K562 (cell line): ENCODE data around the gene TIMM17A. TPM values are rescaled to one million over a fixed set of nuclear protein-coding genes. Genes with fewer than 3 reads are reported as not detected.

Experiments
- ARID2 ChIP-seq: fragments of 450-650 bp; IDR thresholded peaks from 2 replicates; pipeline ENCODE4 v1.6.1; 2017; ENCODE audit warnings: antibody characterized with exemption, mild to moderate bottlenecking
- BCL6 ChIP-seq: fragments of 250-450 bp; sonication (Bioruptor Pico); IDR thresholded peaks from 2 replicates; pipeline ENCODE4 v1.4.0; 2020
- ILF3 ChIP-seq: fragments of 450-650 bp; IDR thresholded peaks from 2 replicates; pipeline ENCODE4 v1.6.1; 2018; ENCODE audit warnings: antibody characterized with exemption, mild to moderate bottlenecking, moderate library complexity, borderline replicate concordance
- MTA1 ChIP-seq: fragments of 450-650 bp; IDR thresholded peaks from 2 replicates; pipeline ENCODE4 v1.6.1; 2017; ENCODE audit warnings: borderline replicate concordance
- MYBL2 ChIP-seq, 2 experiments: fragments of 450-650 bp in 1 of 2; sonication (generic) in 1 of 2; formaldehyde crosslinking in 1 of 2; IDR thresholded peaks; 2 replicates each; pipeline versions ENCODE4 v1.6.1 to v1.8.1; 2017 to 2022; ENCODE audit warnings: borderline replicate concordance in 1 of 2, inconsistent platforms in 1 of 2, low read depth in 1 of 2, mild to moderate bottlenecking in 1 of 2, missing genetic modification reagents in 1 of 2, moderate library complexity in 1 of 2
- MYC ChIP-seq, 2 experiments: fragments of 250-450 bp in 1 of 2; sonication (Bioruptor Pico) in 1 of 2; IDR thresholded peaks; 2 replicates each; pipeline versions ENCODE4 v1.5.1 to v1.6.1; 2012 to 2021; ENCODE audit warnings: low read depth in 2 of 2, borderline replicate concordance in 1 of 2, improper control_type of control experiment in 1 of 2, low read length in 1 of 2, mild to moderate bottlenecking in 1 of 2, moderate library complexity in 1 of 2
- NELFE ChIP-seq: IDR thresholded peaks from 2 replicates; pipeline ENCODE4 v1.6.1; 2011; ENCODE audit warnings: mild to moderate bottlenecking; ENCODE audit not compliant: insufficient read depth, insufficient read length
- SIX5 ChIP-seq, 2 experiments: IDR thresholded peaks; 2 replicates each; pipeline ENCODE4 v1.6.1; 2011; ENCODE audit warnings: low read length in 2 of 2, borderline replicate concordance in 1 of 2, low read depth in 1 of 2, mild to moderate bottlenecking in 1 of 2, moderate library complexity in 1 of 2; ENCODE audit not compliant: insufficient read depth in 1 of 2
- SMARCA5 ChIP-seq: fragments of 450-650 bp; IDR thresholded peaks from 2 replicates; pipeline ENCODE4 v1.6.1; 2016
- ZNF224 ChIP-seq: sonication (generic); formaldehyde crosslinking; IDR thresholded peaks from 2 replicates; pipeline ENCODE4 v1.8.0; 2022; ENCODE audit warnings: mild to moderate bottlenecking, missing genetic modification reagents
- ZNF445 ChIP-seq: fragments of 250-450 bp; sonication (Bioruptor Pico); IDR thresholded peaks from 2 replicates; pipeline ENCODE4 v1.4.0; 2020; ENCODE audit warnings: low read depth, mild to moderate bottlenecking, moderate library complexity
- ZNF583 ChIP-seq: fragments of 250-450 bp; sonication (Bioruptor Pico); IDR thresholded peaks from 2 replicates; pipeline ENCODE4 v1.4.0; 2020
- polyA plus RNA-seq, 8 experiments: library from polyadenylated mRNA; depleted of rRNA in 4 of 8; stranded (reverse) in 5 of 8; unstranded in 3 of 8; fragments of >200 nt; fragmentation: Nextera tagmentation in 2 of 8; fragmentation: Illumina TruSeq in 1 of 8; extraction: Ambion mirVana in 2 of 8; extraction: Trizol in 1 of 8; gene quantifications; 2 replicates each; pipeline versions ENCODE4 v1.2.1 to v1.2.3, GENCODE V29; 2011 to 2014; ENCODE audit warnings: inconsistent platforms in 1 of 8, missing spikeins in 1 of 8
- total RNA-seq, 7 experiments: library from RNA; depleted of rRNA in 6 of 7; stranded (reverse); fragments of >200 nt in 6 of 7; fragmentation: Illumina TruSeq in 2 of 7; extraction: Trizol in 2 of 7; gene quantifications; 2 replicates each; pipeline versions ENCODE4 v1.2.1 to v1.2.3, GENCODE V29; 2011 to 2021; ENCODE audit warnings: low replicate concordance in 1 of 7
- TF ChIP-seq, protein P1 (sequence below): fragments of 250-450 bp; sonication (Bioruptor Pico); IDR thresholded peaks from 2 replicates; pipeline ENCODE4 v1.5.0; 2021; ENCODE audit warnings: mild to moderate bottlenecking, moderate library complexity
- TF ChIP-seq, protein P2 (sequence below): fragments of 450-650 bp; IDR thresholded peaks from 2 replicates; pipeline ENCODE4 v1.6.1; 2016; ENCODE audit warnings: low read depth
- TF ChIP-seq, protein P3 (sequence below): sonication (generic); formaldehyde crosslinking; IDR thresholded peaks from 2 replicates; pipeline ENCODE4 v1.4.0; 2020; ENCODE audit warnings: mild to moderate bottlenecking, missing genetic modification reagents

Gene TIMM17A
- total and polyA plus RNA-seq, 9 of the 15 experiments (the other 6 are each of a cell fraction or from before 2014, with no cell fraction given): 116 to 744 (median 180) TPM

DNA sequence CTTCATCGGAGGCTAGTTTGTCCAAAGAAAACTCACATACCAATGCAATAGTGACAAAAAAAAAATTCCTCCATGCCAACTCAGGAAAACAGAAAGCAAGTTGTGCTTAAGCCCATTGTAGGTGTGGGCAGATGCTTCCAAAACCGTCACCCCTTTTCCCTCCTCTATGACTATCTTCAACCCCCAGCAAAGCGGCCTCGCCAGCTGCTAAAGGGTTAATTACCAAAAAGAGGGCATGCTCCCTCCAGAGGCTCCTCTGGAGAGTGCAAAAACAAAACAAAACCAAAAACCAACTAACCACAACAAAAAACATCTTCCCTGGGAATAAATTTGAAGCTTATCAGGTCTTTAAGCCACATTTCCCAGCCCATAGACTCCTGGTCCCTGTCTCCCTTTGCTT is 10.1 kb upstream of the TIMM17A start (continued):
- TF ChIP-seq, protein P1, sequence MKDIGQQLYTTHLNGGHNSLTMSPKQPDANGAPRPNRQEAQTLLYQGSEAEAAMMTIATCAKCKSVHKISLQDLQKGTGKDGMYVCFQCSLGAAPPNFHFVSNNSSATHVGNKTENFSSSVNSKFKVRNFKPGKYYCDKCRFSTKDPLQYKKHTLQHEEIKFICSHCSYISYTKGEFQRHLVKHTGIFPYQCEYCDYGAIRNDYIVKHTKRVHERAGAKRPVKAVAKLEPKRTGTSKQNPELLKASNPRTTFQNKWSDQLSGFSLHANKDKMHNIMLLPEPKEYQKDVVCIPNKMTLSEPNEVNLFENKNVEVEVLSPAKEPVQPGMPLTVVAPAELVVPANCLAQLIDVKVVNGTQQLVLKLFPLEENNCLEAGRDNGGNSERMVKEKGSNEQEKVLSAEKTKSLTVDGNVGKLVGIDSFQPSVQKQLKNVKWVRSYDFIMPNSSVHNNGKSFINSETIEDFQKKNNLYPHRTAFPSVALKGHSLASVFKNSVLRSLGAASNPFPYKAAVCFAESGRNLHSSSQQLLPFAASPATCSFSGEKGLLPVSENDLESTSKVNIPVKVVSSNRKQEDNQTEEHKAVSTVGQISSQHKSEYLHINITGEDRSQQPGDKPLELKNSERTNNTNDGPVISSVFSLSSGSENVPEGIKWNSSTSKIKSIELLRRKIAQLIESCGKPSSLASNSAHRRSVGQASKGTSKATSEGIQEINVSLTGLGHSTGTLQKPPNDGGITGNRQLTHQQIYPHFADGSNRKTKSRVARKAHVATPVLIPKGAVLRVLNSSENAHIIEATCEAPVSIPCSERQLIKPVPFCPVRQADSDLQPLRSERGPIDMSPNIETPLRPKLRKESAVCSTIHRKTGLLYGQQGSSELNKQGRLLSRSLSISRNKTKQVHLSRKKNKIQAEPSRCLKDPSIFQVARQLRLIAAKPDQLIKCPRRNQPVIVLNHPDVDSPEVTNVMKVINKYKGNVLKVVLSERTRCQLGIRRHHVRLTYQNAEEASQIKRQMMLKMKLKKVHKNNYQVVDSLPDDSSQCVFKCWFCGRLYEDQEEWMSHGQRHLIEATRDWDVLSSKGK (CRISPR knock-in tag): no peak
- TF ChIP-seq ZNF445 (CRISPR knock-in tag): no peak
- no peak for TF ChIP-seq NELFE
- no peak for TF ChIP-seq SIX5 (IDR thresholded peaks at IDR 0.05; ENCODE audit: borderline replicate concordance in 1 of 2, insufficient read depth in 1 of 2, low read depth in 1 of 2, low read length in 2 of 2)
- TF ChIP-seq ZNF224 (CRISPR knock-in tag): no peak
- TF ChIP-seq, protein P2, sequence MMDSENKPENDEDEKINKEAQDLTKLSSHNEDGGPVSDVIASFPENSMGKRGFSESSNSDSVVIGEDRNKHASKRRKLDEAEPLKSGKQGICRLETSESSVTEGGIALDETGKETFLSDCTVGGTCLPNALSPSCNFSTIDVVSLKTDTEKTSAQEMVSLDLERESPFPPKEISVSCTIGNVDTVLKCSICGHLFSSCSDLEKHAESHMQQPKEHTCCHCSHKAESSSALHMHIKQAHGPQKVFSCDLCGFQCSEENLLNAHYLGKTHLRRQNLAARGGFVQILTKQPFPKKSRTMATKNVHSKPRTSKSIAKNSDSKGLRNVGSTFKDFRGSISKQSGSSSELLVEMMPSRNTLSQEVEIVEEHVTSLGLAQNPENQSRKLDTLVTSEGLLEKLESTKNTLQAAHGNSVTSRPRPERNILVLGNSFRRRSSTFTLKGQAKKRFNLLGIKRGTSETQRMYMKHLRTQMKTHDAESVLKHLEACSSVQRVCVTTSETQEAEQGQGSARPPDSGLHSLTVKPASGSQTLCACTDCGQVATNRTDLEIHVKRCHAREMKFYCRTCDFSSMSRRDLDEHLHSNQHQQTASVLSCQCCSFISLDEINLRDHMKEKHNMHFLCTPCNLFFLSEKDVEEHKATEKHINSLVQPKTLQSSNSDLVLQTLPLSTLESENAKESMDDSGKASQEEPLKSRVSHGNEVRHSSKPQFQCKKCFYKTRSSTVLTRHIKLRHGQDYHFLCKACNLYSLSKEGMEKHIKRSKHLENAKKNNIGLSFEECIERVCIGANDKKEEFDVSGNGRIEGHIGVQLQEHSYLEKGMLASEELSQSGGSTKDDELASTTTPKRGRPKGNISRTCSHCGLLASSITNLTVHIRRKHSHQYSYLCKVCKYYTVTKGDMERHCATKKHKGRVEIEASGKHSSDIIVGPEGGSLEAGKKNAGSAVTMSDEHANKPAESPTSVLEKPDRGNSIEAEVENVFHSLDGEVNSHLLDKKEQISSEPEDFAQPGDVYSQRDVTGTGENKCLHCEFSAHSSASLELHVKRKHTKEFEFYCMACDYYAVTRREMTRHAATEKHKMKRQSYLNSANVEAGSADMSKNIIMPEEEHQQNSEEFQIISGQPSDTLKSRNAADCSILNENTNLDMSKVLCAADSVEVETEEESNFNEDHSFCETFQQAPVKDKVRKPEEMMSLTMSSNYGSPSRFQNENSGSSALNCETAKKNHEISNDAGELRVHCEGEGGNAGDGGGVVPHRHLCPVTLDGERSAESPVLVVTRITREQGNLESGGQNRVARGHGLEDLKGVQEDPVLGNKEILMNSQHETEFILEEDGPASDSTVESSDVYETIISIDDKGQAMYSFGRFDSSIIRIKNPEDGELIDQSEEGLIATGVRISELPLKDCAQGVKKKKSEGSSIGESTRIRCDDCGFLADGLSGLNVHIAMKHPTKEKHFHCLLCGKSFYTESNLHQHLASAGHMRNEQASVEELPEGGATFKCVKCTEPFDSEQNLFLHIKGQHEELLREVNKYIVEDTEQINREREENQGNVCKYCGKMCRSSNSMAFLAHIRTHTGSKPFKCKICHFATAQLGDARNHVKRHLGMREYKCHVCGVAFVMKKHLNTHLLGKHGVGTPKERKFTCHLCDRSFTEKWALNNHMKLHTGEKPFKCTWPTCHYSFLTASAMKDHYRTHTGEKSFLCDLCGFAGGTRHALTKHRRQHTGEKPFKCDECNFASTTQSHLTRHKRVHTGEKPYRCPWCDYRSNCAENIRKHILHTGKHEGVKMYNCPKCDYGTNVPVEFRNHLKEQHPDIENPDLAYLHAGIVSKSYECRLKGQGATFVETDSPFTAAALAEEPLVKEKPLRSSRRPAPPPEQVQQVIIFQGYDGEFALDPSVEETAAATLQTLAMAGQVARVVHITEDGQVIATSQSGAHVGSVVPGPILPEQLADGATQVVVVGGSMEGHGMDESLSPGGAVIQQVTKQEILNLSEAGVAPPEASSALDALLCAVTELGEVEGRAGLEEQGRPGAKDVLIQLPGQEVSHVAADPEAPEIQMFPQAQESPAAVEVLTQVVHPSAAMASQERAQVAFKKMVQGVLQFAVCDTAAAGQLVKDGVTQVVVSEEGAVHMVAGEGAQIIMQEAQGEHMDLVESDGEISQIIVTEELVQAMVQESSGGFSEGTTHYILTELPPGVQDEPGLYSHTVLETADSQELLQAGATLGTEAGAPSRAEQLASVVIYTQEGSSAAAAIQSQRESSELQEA: no peak
- no peak for TF ChIP-seq ILF3
- no peak for TF ChIP-seq BCL6
- peak; percentile 74; the same call in 1 of the 2 replicates for TF ChIP-seq MTA1
- no peak for TF ChIP-seq MYC (IDR thresholded peaks at IDR 0.05; ENCODE audit: low read depth, low read length)
- no peak for TF ChIP-seq MYC (CRISPR knock-in tag; IDR thresholded peaks at IDR 0.05; ENCODE audit: borderline replicate concordance, low read depth)
- TF ChIP-seq SMARCA5: no peak
- peak; percentile 31; the same call in 1 of the 2 replicates for TF ChIP-seq ARID2
- no peak for TF ChIP-seq MYBL2 (IDR thresholded peaks at IDR 0.05; ENCODE audit: low read depth)
- no peak for TF ChIP-seq MYBL2 (CRISPR knock-in tag; IDR thresholded peaks at IDR 0.05; ENCODE audit: borderline replicate concordance)
- TF ChIP-seq, protein P3, sequence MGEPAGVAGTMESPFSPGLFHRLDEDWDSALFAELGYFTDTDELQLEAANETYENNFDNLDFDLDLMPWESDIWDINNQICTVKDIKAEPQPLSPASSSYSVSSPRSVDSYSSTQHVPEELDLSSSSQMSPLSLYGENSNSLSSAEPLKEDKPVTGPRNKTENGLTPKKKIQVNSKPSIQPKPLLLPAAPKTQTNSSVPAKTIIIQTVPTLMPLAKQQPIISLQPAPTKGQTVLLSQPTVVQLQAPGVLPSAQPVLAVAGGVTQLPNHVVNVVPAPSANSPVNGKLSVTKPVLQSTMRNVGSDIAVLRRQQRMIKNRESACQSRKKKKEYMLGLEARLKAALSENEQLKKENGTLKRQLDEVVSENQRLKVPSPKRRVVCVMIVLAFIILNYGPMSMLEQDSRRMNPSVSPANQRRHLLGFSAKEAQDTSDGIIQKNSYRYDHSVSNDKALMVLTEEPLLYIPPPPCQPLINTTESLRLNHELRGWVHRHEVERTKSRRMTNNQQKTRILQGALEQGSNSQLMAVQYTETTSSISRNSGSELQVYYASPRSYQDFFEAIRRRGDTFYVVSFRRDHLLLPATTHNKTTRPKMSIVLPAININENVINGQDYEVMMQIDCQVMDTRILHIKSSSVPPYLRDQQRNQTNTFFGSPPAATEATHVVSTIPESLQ (CRISPR knock-in tag): no peak
- no peak for TF ChIP-seq ZNF583
